GM23338 (cell line): ENCODE data around the gene EGFL7. TPM values are rescaled to one million over a fixed set of nuclear protein-coding genes. Genes with fewer than 3 reads are reported as not detected.

Experiments used
- ATAC-seq: fragments of 200-7000 bp; cut with Tn5 transposase; 3 replicates; pipeline ENCODE4 v1.9.1; 2020
- DNase-seq: peaks from one replicate; pipeline ENCODE4 v3.0.0-alpha.2; 2015; ENCODE audit warnings: low spot score
- H2AFZ ChIP-seq: fragments of 200-600 bp; sonication (generic); 2 replicates; pipeline ENCODE4 v1.8.0; 2016; ENCODE audit warnings: antibody characterized with exemption, mild to moderate bottlenecking, moderate library complexity
- H3F3A ChIP-seq: fragments of 200-600 bp; sonication (generic); replicated peaks from 2 replicates; pipeline ENCODE4 v1.8.0; 2017; ENCODE audit warnings: antibody characterized with exemption, mixed run types, low read depth
- H3K27ac ChIP-seq: fragments of 200-600 bp; sonication (generic); 2 replicates; pipeline ENCODE4 v1.6.1; 2016; ENCODE audit warnings: low read depth
- H3K27me3 ChIP-seq: fragments of 200-600 bp; sonication (generic); 2 replicates; pipeline ENCODE4 v1.8.0; 2016; ENCODE audit warnings: mild to moderate bottlenecking, mixed run types, moderate library complexity; ENCODE audit not compliant: insufficient read depth
- H3K36me3 ChIP-seq: fragments of 200-600 bp; sonication (generic); 2 replicates; pipeline ENCODE4 v1.8.0; 2016; ENCODE audit warnings: mild to moderate bottlenecking; ENCODE audit not compliant: insufficient read depth
- H3K4me1 ChIP-seq: fragments of 200-600 bp; sonication (generic); 2 replicates; pipeline ENCODE4 v1.8.0; 2016; ENCODE audit warnings: mild to moderate bottlenecking, moderate library complexity; ENCODE audit not compliant: insufficient read depth
- H3K4me2 ChIP-seq: fragments of 200-600 bp; sonication (generic); 2 replicates; pipeline ENCODE4 v1.7.1; 2017; ENCODE audit warnings: mixed run types
- H3K4me3 ChIP-seq: fragments of 200-600 bp; sonication (generic); 2 replicates; pipeline ENCODE4 v1.6.1; 2016; ENCODE audit warnings: mixed run types
- H3K79me2 ChIP-seq: fragments of 200-600 bp; sonication (generic); replicated peaks from 2 replicates; pipeline ENCODE4 v1.8.0; 2017; ENCODE audit warnings: mild to moderate bottlenecking; ENCODE audit not compliant: insufficient read depth
- H3K9me2 ChIP-seq: fragments of 200-600 bp; sonication (generic); 2 replicates; pipeline ENCODE4 v1.8.0; 2017; ENCODE audit not compliant: insufficient read depth
- H4K20me1 ChIP-seq: fragments of 200-600 bp; sonication (generic); replicated peaks from 2 replicates; pipeline ENCODE4 v1.8.0; 2017; ENCODE audit warnings: mild to moderate bottlenecking; ENCODE audit not compliant: insufficient read depth
- H3K27ac Mint-ChIP-seq: 2 replicates; pipeline ENCODE4 v1.8.0; 2020; ENCODE audit warnings: inconsistent platforms, mild to moderate bottlenecking, moderate library complexity, mixed read lengths
- H3K27me3 Mint-ChIP-seq: 3 replicates; pipeline ENCODE4 v1.8.0; 2022; ENCODE audit warnings: low read depth, mild to moderate bottlenecking, moderate library complexity, mixed read lengths, inconsistent platforms; ENCODE audit not compliant: insufficient read depth, poor library complexity
- H3K36me3 Mint-ChIP-seq: 3 replicates; pipeline ENCODE4 v1.8.0; 2021; ENCODE audit warnings: low read depth, mild to moderate bottlenecking, inconsistent platforms, moderate library complexity, mixed read lengths
- H3K4me1 Mint-ChIP-seq: 3 replicates; pipeline ENCODE4 v1.8.0; 2020; ENCODE audit warnings: mild to moderate bottlenecking, inconsistent platforms, mixed read lengths
- H3K4me3 Mint-ChIP-seq: 3 replicates; pipeline ENCODE4 v1.8.0; 2021; ENCODE audit warnings: moderate library complexity, mild to moderate bottlenecking, inconsistent platforms, mixed read lengths
- H3K9me3 Mint-ChIP-seq: 3 replicates; pipeline ENCODE4 v1.8.0; 2020; ENCODE audit warnings: moderate library complexity, mild to moderate bottlenecking, inconsistent platforms, mixed read lengths
- CREB1 ChIP-seq: fragments of 250-450 bp; sonication (Bioruptor Pico); IDR thresholded peaks from 2 replicates; pipeline ENCODE4 v1.5.0; 2020; ENCODE audit warnings: low read depth, mild to moderate bottlenecking, moderate library complexity
- EZH2 ChIP-seq: fragments of 200-600 bp; sonication (generic); IDR thresholded peaks from one replicate; pipeline ENCODE4 v1.8.0; 2017; ENCODE audit warnings: antibody characterized with exemption, mild to moderate bottlenecking, low read depth; ENCODE audit not compliant: unreplicated experiment
- EZH2phosphoT487 ChIP-seq: fragments of 200-600 bp; sonication (generic); IDR thresholded peaks from one replicate; pipeline ENCODE4 v1.8.1; 2018; ENCODE audit warnings: antibody characterized with exemption; ENCODE audit not compliant: unreplicated experiment
- JUNB ChIP-seq: IDR thresholded peaks from one replicate; pipeline ENCODE4 v1.6.1; 2016; ENCODE audit warnings: antibody characterized with exemption; ENCODE audit not compliant: unreplicated experiment
- NANOG ChIP-seq: IDR thresholded peaks from 2 replicates; pipeline ENCODE4 v1.6.1; 2016; ENCODE audit warnings: antibody characterized with exemption, borderline replicate concordance
- POLR2AphosphoS5 ChIP-seq: IDR thresholded peaks from 2 replicates; pipeline ENCODE4 v1.6.1; 2016; ENCODE audit warnings: antibody characterized with exemption, low read depth
- STAT1 ChIP-seq: IDR thresholded peaks from one replicate; pipeline ENCODE4 v1.6.1; 2016; ENCODE audit warnings: antibody characterized with exemption; ENCODE audit not compliant: unreplicated experiment
- ZNF114 ChIP-seq: fragments of 250-450 bp; sonication (Bioruptor Pico); IDR thresholded peaks from 2 replicates; pipeline ENCODE4 v1.5.0; 2020; ENCODE audit warnings: mild to moderate bottlenecking, moderate library complexity
- ZNF331 ChIP-seq: fragments of 250-450 bp; sonication (Bioruptor Pico); IDR thresholded peaks from 2 replicates; pipeline ENCODE4 v1.5.0; 2020; ENCODE audit warnings: low read depth, mild to moderate bottlenecking, moderate library complexity
- polyA plus RNA-seq: library from polyadenylated mRNA; unstranded; fragments of >200 nt; fragmentation: Nextera tagmentation; extraction: Ambion mirVana; gene quantifications from 2 replicates; pipeline ENCODE4 v1.2.1, GENCODE V29; 2016
- total RNA-seq: library from RNA; depleted of rRNA; stranded (reverse); fragments of >200 nt; shearing (Covaris generic); gene quantifications from 2 replicates; pipeline ENCODE4 v1.2.3, GENCODE V29; 2014
- TF ChIP-seq, protein P1 (sequence below), 2 experiments: fragments of 200-600 bp in 1 of 2; sonication (generic) in 1 of 2; conservative IDR thresholded peaks; 2 replicates each; pipeline versions ENCODE4 v1.5.1 to v1.6.1; 2016 to 2017; ENCODE audit warnings: antibody characterized with exemption in 2 of 2, low read depth in 2 of 2, mild to moderate bottlenecking in 2 of 2, moderate library complexity in 1 of 2
- TF ChIP-seq, protein P2 (sequence below): IDR thresholded peaks from one replicate; pipeline ENCODE4 v1.6.1; 2018; ENCODE audit warnings: antibody characterized with exemption; ENCODE audit not compliant: unreplicated experiment
- TF ChIP-seq, protein P3 (sequence below): fragments of 250-450 bp; sonication (Bioruptor Pico); IDR thresholded peaks from 2 replicates; pipeline ENCODE4 v1.5.0; 2020; ENCODE audit warnings: mild to moderate bottlenecking, moderate library complexity
- TF ChIP-seq, protein P4 (sequence below): IDR thresholded peaks from 2 replicates; pipeline ENCODE4 v1.6.1; 2016; ENCODE audit warnings: antibody characterized with exemption

Gene EGFL7
- total and polyA plus RNA-seq, 2 experiments from 2014 or later = 44.4 to 60.8 TPM

DNA sequence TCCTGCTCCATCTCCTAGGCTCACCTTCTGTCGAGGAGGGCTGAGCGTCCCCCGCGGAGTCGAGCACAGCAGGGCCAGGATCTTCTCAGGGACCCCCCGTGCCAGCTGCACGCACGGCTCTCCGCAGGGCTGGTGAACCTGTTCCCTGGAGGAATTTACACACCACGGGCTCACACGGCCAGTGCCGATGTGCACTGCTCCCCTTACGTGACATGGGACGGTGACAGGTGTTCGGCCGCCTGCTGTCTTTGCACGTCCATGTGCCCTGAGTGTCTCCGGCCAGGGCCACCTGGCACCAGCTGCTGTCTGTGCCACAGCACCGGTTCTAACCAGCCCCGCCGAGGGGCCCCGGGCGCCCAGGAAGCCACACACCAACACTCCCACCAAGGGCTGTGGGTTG is 33.2 kb downstream of the EGFL7 start:
- H3K27me3 Mint-ChIP-seq = peaks cover 10% of the 10 kb centered on the region
- no peak for ATAC-seq
- H3K4me3 Mint-ChIP-seq = no peak overlapping the region
- H4K20me1 ChIP-seq = no peaks in the 10 kb centered on the region
- no peak overlapping the region for H3K27ac Mint-ChIP-seq
- no peaks in the 10 kb centered on the region; the same call in 1 of the 2 replicates for H3K4me1 ChIP-seq
- DNase-seq = no peak
- no peak overlapping the region for H3K4me2 ChIP-seq
- no peaks in the 10 kb centered on the region for H3K9me3 Mint-ChIP-seq
- no peaks in the 10 kb centered on the region for H3F3A ChIP-seq
- H2AFZ ChIP-seq = no peak overlapping the region
- no peaks in the 10 kb centered on the region for H3K27me3 ChIP-seq
- H3K27ac ChIP-seq = no peak overlapping the region
- no peaks in the 10 kb centered on the region for H3K36me3 ChIP-seq
- no peaks in the 10 kb centered on the region for H3K79me2 ChIP-seq
- H3K4me3 ChIP-seq = no peak overlapping the region
- peaks cover 10% of the 10 kb centered on the region for H3K4me1 Mint-ChIP-seq
- TF ChIP-seq JUNB = no peak
- no peak for TF ChIP-seq NANOG
- TF ChIP-seq EZH2phosphoT487 = no peak
- TF ChIP-seq, protein P1, sequence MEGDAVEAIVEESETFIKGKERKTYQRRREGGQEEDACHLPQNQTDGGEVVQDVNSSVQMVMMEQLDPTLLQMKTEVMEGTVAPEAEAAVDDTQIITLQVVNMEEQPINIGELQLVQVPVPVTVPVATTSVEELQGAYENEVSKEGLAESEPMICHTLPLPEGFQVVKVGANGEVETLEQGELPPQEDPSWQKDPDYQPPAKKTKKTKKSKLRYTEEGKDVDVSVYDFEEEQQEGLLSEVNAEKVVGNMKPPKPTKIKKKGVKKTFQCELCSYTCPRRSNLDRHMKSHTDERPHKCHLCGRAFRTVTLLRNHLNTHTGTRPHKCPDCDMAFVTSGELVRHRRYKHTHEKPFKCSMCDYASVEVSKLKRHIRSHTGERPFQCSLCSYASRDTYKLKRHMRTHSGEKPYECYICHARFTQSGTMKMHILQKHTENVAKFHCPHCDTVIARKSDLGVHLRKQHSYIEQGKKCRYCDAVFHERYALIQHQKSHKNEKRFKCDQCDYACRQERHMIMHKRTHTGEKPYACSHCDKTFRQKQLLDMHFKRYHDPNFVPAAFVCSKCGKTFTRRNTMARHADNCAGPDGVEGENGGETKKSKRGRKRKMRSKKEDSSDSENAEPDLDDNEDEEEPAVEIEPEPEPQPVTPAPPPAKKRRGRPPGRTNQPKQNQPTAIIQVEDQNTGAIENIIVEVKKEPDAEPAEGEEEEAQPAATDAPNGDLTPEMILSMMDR (conservative IDR thresholded peaks at IDR 0.05; ENCODE audit: low read depth in 2 of 2) = no peak
- TF ChIP-seq, protein P2, sequence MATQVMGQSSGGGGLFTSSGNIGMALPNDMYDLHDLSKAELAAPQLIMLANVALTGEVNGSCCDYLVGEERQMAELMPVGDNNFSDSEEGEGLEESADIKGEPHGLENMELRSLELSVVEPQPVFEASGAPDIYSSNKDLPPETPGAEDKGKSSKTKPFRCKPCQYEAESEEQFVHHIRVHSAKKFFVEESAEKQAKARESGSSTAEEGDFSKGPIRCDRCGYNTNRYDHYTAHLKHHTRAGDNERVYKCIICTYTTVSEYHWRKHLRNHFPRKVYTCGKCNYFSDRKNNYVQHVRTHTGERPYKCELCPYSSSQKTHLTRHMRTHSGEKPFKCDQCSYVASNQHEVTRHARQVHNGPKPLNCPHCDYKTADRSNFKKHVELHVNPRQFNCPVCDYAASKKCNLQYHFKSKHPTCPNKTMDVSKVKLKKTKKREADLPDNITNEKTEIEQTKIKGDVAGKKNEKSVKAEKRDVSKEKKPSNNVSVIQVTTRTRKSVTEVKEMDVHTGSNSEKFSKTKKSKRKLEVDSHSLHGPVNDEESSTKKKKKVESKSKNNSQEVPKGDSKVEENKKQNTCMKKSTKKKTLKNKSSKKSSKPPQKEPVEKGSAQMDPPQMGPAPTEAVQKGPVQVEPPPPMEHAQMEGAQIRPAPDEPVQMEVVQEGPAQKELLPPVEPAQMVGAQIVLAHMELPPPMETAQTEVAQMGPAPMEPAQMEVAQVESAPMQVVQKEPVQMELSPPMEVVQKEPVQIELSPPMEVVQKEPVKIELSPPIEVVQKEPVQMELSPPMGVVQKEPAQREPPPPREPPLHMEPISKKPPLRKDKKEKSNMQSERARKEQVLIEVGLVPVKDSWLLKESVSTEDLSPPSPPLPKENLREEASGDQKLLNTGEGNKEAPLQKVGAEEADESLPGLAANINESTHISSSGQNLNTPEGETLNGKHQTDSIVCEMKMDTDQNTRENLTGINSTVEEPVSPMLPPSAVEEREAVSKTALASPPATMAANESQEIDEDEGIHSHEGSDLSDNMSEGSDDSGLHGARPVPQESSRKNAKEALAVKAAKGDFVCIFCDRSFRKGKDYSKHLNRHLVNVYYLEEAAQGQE = no peak
- TF ChIP-seq, protein P3, sequence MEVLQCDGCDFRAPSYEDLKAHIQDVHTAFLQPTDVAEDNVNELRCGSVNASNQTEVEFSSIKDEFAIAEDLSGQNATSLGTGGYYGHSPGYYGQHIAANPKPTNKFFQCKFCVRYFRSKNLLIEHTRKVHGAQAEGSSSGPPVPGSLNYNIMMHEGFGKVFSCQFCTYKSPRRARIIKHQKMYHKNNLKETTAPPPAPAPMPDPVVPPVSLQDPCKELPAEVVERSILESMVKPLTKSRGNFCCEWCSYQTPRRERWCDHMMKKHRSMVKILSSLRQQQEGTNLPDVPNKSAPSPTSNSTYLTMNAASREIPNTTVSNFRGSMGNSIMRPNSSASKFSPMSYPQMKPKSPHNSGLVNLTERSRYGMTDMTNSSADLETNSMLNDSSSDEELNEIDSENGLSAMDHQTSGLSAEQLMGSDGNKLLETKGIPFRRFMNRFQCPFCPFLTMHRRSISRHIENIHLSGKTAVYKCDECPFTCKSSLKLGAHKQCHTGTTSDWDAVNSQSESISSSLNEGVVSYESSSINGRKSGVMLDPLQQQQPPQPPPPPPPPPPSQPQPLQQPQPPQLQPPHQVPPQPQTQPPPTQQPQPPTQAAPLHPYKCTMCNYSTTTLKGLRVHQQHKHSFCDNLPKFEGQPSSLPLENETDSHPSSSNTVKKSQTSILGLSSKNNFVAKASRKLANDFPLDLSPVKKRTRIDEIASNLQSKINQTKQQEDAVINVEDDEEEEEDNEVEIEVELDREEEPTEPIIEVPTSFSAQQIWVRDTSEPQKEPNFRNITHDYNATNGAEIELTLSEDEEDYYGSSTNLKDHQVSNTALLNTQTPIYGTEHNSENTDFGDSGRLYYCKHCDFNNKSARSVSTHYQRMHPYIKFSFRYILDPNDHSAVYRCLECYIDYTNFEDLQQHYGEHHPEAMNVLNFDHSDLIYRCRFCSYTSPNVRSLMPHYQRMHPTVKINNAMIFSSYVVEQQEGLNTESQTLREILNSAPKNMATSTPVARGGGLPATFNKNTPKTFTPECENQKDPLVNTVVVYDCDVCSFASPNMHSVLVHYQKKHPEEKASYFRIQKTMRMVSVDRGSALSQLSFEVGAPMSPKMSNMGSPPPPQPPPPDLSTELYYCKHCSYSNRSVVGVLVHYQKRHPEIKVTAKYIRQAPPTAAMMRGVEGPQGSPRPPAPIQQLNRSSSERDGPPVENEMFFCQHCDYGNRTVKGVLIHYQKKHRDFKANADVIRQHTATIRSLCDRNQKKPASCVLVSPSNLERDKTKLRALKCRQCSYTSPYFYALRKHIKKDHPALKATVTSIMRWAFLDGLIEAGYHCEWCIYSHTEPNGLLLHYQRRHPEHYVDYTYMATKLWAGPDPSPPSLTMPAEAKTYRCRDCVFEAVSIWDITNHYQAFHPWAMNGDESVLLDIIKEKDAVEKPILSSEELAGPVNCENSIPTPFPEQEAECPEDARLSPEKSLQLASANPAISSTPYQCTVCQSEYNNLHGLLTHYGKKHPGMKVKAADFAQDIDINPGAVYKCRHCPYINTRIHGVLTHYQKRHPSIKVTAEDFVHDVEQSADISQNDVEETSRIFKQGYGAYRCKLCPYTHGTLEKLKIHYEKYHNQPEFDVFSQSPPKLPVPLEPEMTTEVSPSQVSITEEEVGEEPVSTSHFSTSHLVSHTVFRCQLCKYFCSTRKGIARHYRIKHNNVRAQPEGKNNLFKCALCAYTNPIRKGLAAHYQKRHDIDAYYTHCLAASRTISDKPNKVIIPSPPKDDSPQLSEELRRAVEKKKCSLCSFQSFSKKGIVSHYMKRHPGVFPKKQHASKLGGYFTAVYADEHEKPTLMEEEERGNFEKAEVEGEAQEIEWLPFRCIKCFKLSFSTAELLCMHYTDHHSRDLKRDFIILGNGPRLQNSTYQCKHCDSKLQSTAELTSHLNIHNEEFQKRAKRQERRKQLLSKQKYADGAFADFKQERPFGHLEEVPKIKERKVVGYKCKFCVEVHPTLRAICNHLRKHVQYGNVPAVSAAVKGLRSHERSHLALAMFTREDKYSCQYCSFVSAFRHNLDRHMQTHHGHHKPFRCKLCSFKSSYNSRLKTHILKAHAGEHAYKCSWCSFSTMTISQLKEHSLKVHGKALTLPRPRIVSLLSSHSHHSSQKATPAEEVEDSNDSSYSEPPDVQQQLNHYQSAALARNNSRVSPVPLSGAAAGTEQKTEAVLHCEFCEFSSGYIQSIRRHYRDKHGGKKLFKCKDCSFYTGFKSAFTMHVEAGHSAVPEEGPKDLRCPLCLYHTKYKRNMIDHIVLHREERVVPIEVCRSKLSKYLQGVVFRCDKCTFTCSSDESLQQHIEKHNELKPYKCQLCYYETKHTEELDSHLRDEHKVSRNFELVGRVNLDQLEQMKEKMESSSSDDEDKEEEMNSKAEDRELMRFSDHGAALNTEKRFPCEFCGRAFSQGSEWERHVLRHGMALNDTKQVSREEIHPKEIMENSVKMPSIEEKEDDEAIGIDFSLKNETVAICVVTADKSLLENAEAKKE (CRISPR knock-in tag) = no peak
- no peak for TF ChIP-seq ZNF331
- no peak for TF ChIP-seq STAT1
- no peak for TF ChIP-seq ZNF114 (CRISPR knock-in tag)
- TF ChIP-seq POLR2AphosphoS5 = no peak
- TF ChIP-seq EZH2 = no peak
- TF ChIP-seq, protein P4, sequence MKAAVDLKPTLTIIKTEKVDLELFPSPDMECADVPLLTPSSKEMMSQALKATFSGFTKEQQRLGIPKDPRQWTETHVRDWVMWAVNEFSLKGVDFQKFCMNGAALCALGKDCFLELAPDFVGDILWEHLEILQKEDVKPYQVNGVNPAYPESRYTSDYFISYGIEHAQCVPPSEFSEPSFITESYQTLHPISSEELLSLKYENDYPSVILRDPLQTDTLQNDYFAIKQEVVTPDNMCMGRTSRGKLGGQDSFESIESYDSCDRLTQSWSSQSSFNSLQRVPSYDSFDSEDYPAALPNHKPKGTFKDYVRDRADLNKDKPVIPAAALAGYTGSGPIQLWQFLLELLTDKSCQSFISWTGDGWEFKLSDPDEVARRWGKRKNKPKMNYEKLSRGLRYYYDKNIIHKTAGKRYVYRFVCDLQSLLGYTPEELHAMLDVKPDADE = no peak
- TF ChIP-seq CREB1 (CRISPR knock-in tag) = no peak
- H3K36me3 Mint-ChIP-seq = no peaks in the 10 kb centered on the region
- H3K9me2 ChIP-seq = no peaks in the 10 kb centered on the region
